T-helper 17 cell (primary cell): ENCODE data around the gene SLC25A51. TPM values are rescaled to one million over a fixed set of nuclear protein-coding genes. Genes with fewer than 3 reads are reported as not detected.

Source experiments
- ATAC-seq: fragments of 150-1000 bp; cut with Tn5 transposase; 2 replicates; pipeline ENCODE4 v1.10.0; 2021; ENCODE audit warnings: mild to moderate bottlenecking, moderate library complexity
- DNase-seq, 3 donors: peaks; one replicate each; pipeline versions ENCODE4 v3.0.0 to v3.0.0-alpha.2; 2020 to 2021
- H3K9me3 ChIP-seq: one replicate; pipeline ENCODE4 v1.7.0; 2013; ENCODE audit warnings: low read length, mild to moderate bottlenecking; ENCODE audit not compliant: control insufficient read depth, poor library complexity, severe bottlenecking
- H3K27ac Mint-ChIP-seq: one replicate; pipeline ENCODE4 v1.8.0; 2022; ENCODE audit warnings: mild to moderate bottlenecking, moderate library complexity, mixed read lengths
- H3K27me3 Mint-ChIP-seq: one replicate; pipeline ENCODE4 v1.8.0; 2022; ENCODE audit warnings: mixed read lengths
- H3K36me3 Mint-ChIP-seq: one replicate; pipeline ENCODE4 v1.8.0; 2022; ENCODE audit warnings: low read depth, mixed read lengths
- H3K4me1 Mint-ChIP-seq: one replicate; pipeline ENCODE4 v1.8.0; 2022; ENCODE audit warnings: mild to moderate bottlenecking, mixed read lengths
- H3K4me3 Mint-ChIP-seq: one replicate; pipeline ENCODE4 v1.8.0; 2022; ENCODE audit warnings: mild to moderate bottlenecking, moderate library complexity, mixed read lengths
- total RNA-seq, 4 donors: library from RNA in 2 of 4; stranded (reverse) in 2 of 4; gene quantifications; one replicate each; pipeline ENCODE4 v1.2.3 and lab custom pipeline; 2022 to 2026

Gene SLC25A51
- total RNA-seq, 2 donors from 2014 or later, result 23.5 to 26.4 TPM

DNA sequence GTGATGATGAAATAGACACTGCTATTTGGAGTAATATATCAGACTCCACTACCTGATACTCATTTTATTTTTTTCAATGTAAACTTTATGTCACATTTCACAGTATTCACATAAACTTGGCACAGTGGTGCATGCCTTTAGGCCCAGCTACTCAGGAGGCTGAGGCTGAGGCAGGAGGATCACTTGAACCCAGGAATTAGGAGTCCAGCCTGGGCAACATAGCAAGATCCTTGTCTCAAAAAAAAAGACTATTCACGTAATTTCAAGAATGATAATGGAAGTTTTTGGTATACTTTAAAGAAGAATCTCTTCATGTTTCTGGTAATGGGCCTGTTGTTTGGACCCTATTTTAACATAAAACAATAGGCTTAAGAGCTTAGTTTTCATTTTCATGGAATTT, 47.4 kb downstream of the SLC25A51 start:
- Mint-ChIP-seq H3K27me3 (no peaks in the 10 kb centered on the region), H3K4me1 (peaks cover 6% of the 10 kb centered on the region), H3K36me3 (peaks cover 2% of the 10 kb centered on the region), H3K4me3 (no peak overlapping the region), H3K27ac (no peak overlapping the region)
- ATAC-seq, result no peak
- no peak for DNase-seq
- H3K9me3 ChIP-seq, result no peaks in the 10 kb centered on the region

DNA sequence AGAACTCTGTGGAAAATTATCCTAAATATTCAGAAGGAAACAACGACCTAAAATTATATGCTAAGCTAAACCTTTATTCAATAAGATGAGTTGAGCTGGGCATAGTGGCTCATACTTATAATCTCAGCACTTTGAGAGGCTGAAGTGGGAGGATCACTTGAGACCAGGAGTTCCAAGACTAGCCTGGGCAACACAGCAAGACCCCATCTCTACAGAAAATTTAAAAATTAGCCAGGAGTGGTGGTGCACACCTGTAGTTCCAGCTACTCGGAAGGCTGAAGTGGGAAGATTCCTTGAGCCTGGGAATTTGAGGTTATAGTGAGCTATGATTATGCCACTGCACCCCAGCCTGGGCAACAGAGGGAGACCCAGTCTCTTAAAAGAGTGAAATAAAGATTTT, 51.7 kb downstream of the SLC25A51 start:
- ATAC-seq, result no peak
- H3K27ac Mint-ChIP-seq, result no peak overlapping the region
- no peaks in the 10 kb centered on the region for H3K36me3 Mint-ChIP-seq
- no peaks in the 10 kb centered on the region for H3K27me3 Mint-ChIP-seq
- DNase-seq, result no peak
- H3K9me3 ChIP-seq, result no peaks in the 10 kb centered on the region
- no peak overlapping the region for H3K4me3 Mint-ChIP-seq
- H3K4me1 Mint-ChIP-seq, result no peaks in the 10 kb centered on the region

DNA sequence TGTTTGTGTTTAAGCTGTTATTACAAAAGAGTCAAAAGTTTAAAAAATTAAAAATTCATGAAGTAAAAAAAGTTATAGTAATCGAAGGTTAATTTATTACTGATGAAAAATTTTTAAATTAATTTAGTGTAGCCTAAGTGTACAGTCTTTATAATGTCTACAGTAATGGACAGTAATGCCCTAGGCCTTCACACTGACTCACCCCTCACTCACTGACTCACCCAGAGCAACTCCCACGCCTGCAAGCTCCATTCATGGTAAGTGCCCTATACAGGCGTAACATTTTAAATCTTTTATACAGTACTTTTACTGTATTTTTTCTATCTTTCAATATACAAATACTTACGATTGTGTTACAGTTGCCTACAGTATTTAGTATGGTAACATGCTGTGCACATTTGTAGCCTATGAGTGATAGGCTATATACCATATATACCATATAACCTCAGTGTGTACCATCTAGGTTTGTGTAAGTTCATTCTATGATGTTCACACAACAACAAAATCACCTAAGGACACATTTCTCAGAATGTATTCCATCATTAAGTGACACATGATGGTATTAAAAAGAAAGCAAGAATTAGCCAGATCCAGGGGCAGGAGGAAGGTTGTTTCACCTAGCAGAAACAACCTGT, 63.2 kb downstream of the SLC25A51 start:
- no peaks in the 10 kb centered on the region for H3K9me3 ChIP-seq
- no peak overlapping the region for H3K4me3 Mint-ChIP-seq
- no peak overlapping the region for H3K27ac Mint-ChIP-seq
- no peak for ATAC-seq
- no peaks in the 10 kb centered on the region for H3K36me3 Mint-ChIP-seq
- H3K4me1 Mint-ChIP-seq, result peaks cover 11% of the 10 kb centered on the region
- no peaks in the 10 kb centered on the region for H3K27me3 Mint-ChIP-seq
- DNase-seq, result no peak

DNA sequence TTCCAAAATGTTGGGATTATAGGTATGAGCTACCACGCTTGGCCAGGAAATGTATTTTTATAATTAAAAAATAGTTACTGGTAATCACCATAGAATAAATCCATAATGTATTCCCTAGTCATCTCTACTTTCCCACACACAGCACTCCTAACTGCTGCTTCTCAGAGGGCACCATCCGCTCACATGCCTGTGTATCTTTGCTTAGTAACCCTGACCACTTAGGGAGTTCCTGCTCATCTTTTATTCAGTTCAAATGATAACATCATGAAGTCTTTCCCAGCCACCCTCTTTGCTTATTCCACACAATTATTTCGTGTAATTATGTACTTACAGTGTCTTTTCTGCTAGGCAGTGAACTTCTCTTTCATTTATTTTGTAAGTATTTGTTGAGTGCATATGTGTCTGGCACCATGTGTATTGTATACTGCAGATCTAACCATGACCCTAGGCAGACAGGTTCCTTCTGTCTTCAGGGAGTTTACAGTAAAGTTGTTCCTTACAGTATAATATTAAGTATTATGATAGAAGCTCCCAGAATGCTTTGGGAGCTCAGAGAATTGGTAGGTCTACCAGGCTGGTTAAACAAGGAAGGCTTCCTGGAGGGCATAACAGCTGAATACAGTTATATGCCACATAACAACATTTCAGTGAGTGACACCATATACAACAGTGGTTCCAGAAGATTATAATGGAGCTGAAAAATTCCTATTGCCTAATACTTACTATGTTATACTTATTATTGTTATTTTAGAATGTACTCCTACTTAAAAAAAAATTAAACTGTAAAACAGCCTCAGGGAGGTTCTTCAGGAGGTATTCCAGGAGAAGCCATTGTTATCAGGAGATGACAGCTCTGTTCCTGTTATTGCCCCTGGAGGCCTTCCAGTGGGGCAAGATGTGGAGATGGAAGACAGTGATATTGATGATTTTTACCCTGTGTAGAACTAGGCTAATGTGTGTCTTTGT, 64.1 kb downstream of the SLC25A51 start:
- no peaks in the 10 kb centered on the region for H3K9me3 ChIP-seq
- Mint-ChIP-seq H3K27ac (no peak overlapping the region), H3K36me3 (no peaks in the 10 kb centered on the region), H3K4me3 (no peak overlapping the region), H3K4me1 (peaks cover 11% of the 10 kb centered on the region), H3K27me3 (no peaks in the 10 kb centered on the region)
- DNase-seq, result no peak
- ATAC-seq, result no peak

Other genes starting within 250 kb of the SLC25A51 start
- gene TRMT10B, start 150.3 kb downstream of the SLC25A51 start, total RNA-seq, result 10 to 100 TPM; 10.6 to 11.5 TPM
- gene EXOSC3, start 119.1 kb downstream of the SLC25A51 start, total RNA-seq, result 10 to 100 TPM; 26.2 to 34.6 TPM
- 10 to 100 TPM; 12.1 to 13.0 TPM for gene DCAF10, start 103.3 kb downstream of the SLC25A51 start, total RNA-seq
- gene SHB, start 165.1 kb upstream of the SLC25A51 start, total RNA-seq, result 1 to 10 TPM in 1 of 2 donors, under 1 TPM in 1; 0.65 to 1.5 TPM